NCI-H2196 treated with DMSO at 0.1 percent for 48 hours (cell line): Measurements from ENCODE around the gene HDAC2.
"Not testable (repeated sequence)": the region's sequence is repeated elsewhere in the genome, so short reads cannot be mapped to it uniquely, and the experiment has no call there.

Experiments
- DNase-seq: peaks from one replicate; lab custom pipeline; 2025; ENCODE audit not compliant: unreplicated experiment; lab: John Stamatoyannopoulos, UW

HDAC2 gene

GRCh38 chr6:113970805-113971676 is at the start of gene HDAC2:
HDAC2 (minus strand) TSS chr6:113971148; CDS start chr6:113970908, 240 bp downstream.
- peak; percentile 73 for DNase-seq

- DNase-seq = no peak
These were observed 49.2 kb upstream of the HDAC2 start for GRCh38 chr6:114020196-114020595.

GRCh38 chr6:114017146-114017545 is 46.2 kb upstream of the HDAC2 start:
- not testable (repeated sequence) for DNase-seq

- DNase-seq = not testable (repeated sequence)
These were observed 43.2 kb upstream of the HDAC2 start for GRCh38 chr6:114014106-114014505.

GRCh38 chr6:114011486-114011885 is 40.5 kb upstream of the HDAC2 start:
- DNase-seq = not testable (repeated sequence)

- DNase-seq = no peak
These were observed 39.6 kb upstream of the HDAC2 start for GRCh38 chr6:114010540-114010939.

GRCh38 chr6:114009192-114009591 is 38.2 kb upstream of the HDAC2 start:
- no peak for DNase-seq

- no peak for DNase-seq
These were observed 37.4 kb upstream of the HDAC2 start for GRCh38 chr6:114008331-114008730.

GRCh38 chr6:114007516-114007915 is 36.6 kb upstream of the HDAC2 start:
- DNase-seq = no peak

- no peak for DNase-seq
These were observed 30.4 kb upstream of the HDAC2 start for GRCh38 chr6:114001354-114001753.

GRCh38 chr6:114000069-114000468 is 29.1 kb upstream of the HDAC2 start:
- DNase-seq = no peak

GRCh38 chr6:113999284-113999683 is 28.3 kb upstream of the HDAC2 start:
- no peak for DNase-seq

GRCh38 chr6:113998811-113999210 is 27.9 kb upstream of the HDAC2 start:
- no peak for DNase-seq

GRCh38 chr6:113997116-113997515 is 26.2 kb upstream of the HDAC2 start:
- no peak for DNase-seq

- DNase-seq = peak; percentile 93
These were observed 24.7 kb upstream of the HDAC2 start for GRCh38 chr6:113995634-113996033.

- DNase-seq = peak; percentile 80
These were observed 24.0 kb upstream of the HDAC2 start for GRCh38 chr6:113994934-113995342.

GRCh38 chr6:113989675-113990074 is 18.7 kb upstream of the HDAC2 start:
- no peak for DNase-seq

- not testable (repeated sequence) for DNase-seq
These were observed 11.7 kb upstream of the HDAC2 start for GRCh38 chr6:113982675-113983074.

GRCh38 chr6:113982055-113982550 is 11.2 kb upstream of the HDAC2 start:
- DNase-seq = no peak

- DNase-seq = peak; percentile 17
These were observed 10.1 kb upstream of the HDAC2 start for GRCh38 chr6:113980937-113981554.

- DNase-seq = no peak
These were observed 9.0 kb upstream of the HDAC2 start for GRCh38 chr6:113979937-113980336.

GRCh38 chr6:113978084-113978675 is 7.2 kb upstream of the HDAC2 start:
- DNase-seq = no peak
